ENCODE results near the gene GPATCH4. TPM values are rescaled to one million over a fixed set of nuclear protein-coding genes. Genes with fewer than 3 reads are reported as not detected.

Gene GPATCH4
- total RNA-seq, 1 experiment from 2014 or later, result 84.2 TPM

DNA sequence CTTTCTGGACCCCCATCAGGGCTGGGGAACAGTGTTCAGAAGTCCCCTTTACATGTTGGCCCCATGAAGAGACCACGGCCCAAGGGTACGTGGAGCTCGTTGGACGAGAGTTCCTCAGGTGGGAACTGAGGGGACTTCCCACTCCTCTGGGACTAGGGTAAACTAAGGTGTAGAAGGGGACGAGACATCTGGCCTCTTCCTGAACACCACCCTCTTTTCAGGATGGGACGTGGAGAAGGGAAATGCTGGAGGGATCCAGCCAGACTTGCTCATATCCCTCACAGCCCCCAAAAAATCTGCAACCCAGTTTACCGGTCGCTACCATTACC lies 7.7 kb downstream of the GPATCH4 start:
- Histone ChIP-seq H3K27ac (ENCODE audit: low read depth, low read length, poor library complexity, severe bottlenecking) (no peak overlapping the region), H3K27me3 (replicated peaks; ENCODE audit: insufficient read depth, low read depth, low read length, poor library complexity) (no peaks in the 10 kb centered on the region), H3K4me1 (ENCODE audit: insufficient read depth, low read length, poor library complexity, severe bottlenecking) (peaks cover 4% of the 10 kb centered on the region), H3K4me3 (ENCODE audit: low read depth, low read length, poor library complexity, severe bottlenecking) (no peak overlapping the region), H3K36me3 (ENCODE audit: insufficient read depth, low read length, poor library complexity, severe bottlenecking) (peaks cover 56% of the 10 kb centered on the region), H3K9me3 (ENCODE audit: low read depth, low read length, poor library complexity, severe bottlenecking) (no peaks in the 10 kb centered on the region)
- intact Hi-C loops (cut with micrococcal nuclease; ENCODE audit: unreplicated experiment), result no loop called here
- BruUV-seq (replicated peaks), result no TSS peak
- POLR2A ChIA-PET (ENCODE audit: low non-redundant PET), result no interaction called here
- no peak for DNase-seq (ENCODE audit: low spot score)
- CTCF ChIA-PET, result no interaction called here
- TF ChIP-seq, protein P1, sequence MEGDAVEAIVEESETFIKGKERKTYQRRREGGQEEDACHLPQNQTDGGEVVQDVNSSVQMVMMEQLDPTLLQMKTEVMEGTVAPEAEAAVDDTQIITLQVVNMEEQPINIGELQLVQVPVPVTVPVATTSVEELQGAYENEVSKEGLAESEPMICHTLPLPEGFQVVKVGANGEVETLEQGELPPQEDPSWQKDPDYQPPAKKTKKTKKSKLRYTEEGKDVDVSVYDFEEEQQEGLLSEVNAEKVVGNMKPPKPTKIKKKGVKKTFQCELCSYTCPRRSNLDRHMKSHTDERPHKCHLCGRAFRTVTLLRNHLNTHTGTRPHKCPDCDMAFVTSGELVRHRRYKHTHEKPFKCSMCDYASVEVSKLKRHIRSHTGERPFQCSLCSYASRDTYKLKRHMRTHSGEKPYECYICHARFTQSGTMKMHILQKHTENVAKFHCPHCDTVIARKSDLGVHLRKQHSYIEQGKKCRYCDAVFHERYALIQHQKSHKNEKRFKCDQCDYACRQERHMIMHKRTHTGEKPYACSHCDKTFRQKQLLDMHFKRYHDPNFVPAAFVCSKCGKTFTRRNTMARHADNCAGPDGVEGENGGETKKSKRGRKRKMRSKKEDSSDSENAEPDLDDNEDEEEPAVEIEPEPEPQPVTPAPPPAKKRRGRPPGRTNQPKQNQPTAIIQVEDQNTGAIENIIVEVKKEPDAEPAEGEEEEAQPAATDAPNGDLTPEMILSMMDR (conservative IDR thresholded peaks at IDR 0.05; ENCODE audit: low read depth, low read length), result no peak
- TF ChIP-seq EZH2 (IDR thresholded peaks at IDR 0.05; ENCODE audit: borderline replicate concordance, low read depth, low read length, poor library complexity, severe bottlenecking), result no peak

DNA sequence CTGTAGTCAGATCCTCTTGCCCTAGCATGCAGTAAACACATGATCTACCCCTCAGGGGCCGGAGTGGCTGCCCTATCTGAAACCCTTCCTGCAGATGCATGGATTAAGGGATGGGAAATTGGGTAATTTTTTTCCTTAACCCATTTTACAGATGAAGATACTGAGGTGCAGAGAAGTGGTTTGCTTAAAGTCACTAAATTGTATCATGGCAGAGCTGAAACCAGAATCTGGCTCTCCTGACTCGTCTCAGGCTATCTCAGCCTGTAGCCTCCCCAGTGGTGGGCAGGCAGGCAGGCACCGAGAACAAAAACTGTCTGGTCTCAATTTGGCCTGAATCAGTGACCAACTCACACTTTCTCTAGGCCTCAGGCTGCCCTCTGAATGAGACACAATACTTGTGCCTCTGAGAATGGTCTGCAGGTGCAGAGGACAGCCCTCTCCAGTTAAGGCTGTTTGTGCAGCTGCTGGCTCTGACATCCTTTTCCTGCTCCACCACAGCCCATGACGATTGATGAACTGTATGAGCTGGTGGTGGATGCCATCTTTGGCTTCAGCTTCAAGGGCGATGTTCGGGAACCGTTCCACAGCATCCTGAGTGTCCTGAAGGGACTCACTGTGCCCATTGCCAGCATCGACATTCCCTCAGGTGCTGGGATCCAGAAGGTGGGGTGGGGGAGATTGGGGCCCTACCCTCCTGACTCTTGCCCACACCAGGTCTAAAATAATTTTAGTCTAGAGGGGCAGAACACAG lies 8.2 kb downstream of the GPATCH4 start:
- Histone ChIP-seq H3K36me3 (ENCODE audit: insufficient read depth, low read length, poor library complexity, severe bottlenecking) (peaks cover 50% of the 10 kb centered on the region), H3K4me3 (ENCODE audit: low read depth, low read length, poor library complexity, severe bottlenecking) (peak overlapping the region; percentile 84), H3K9me3 (ENCODE audit: low read depth, low read length, poor library complexity, severe bottlenecking) (no peaks in the 10 kb centered on the region), H3K27ac (ENCODE audit: low read depth, low read length, poor library complexity, severe bottlenecking) (no peak overlapping the region), H3K27me3 (replicated peaks; ENCODE audit: insufficient read depth, low read depth, low read length, poor library complexity) (no peaks in the 10 kb centered on the region), H3K4me1 (ENCODE audit: insufficient read depth, low read length, poor library complexity, severe bottlenecking) (peaks cover 4% of the 10 kb centered on the region)
- intact Hi-C loops (cut with micrococcal nuclease; ENCODE audit: unreplicated experiment), result no loop called here
- BruUV-seq (replicated peaks), result no TSS peak
- no peak for TF ChIP-seq EZH2 (IDR thresholded peaks at IDR 0.05; ENCODE audit: borderline replicate concordance, low read depth, low read length, poor library complexity, severe bottlenecking)
- TF ChIP-seq, protein P1 (conservative IDR thresholded peaks at IDR 0.05; ENCODE audit: low read depth, low read length), result no peak
- ChIA-PET POLR2A (ENCODE audit: low non-redundant PET) (no interaction called here), CTCF (no interaction called here)
- no peak for DNase-seq (ENCODE audit: low spot score)

DNA sequence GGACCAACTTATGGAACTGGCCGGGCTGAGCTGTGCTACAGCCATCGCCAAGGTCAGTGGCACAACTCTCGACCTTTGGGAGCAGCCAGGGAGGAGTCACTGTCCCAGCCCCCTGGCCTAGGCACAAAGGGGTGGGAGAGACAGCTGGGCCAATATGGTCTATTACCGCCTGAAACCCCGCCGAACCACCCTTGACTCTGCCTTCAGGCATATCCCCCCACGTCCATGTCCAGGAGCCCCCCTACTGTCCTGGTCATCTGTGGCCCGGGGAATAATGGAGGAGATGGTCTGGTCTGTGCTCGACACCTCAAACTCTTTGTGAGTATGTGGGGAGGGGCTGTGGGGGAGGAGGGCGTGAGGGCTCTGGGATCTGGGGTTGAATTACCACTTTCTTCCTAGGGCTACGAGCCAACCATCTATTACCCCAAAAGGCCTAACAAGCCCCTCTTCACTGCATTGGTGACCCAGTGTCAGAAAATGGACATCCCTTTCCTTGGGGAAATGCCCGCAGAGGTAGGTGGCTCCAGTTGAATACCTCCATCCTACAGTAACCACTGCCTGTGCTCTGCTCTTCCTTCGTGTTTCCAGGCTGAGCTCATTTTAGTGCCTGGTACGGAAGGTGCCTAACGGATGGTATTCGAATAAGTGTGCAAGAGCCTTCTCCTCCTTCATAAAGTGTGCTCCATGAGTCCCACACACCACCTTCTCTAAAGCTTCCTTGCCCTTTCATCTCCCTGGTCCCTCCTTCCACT lies 8.9 kb downstream of the GPATCH4 start:
- H3K4me1 ChIP-seq (ENCODE audit: insufficient read depth, low read length, poor library complexity, severe bottlenecking), result peaks cover 4% of the 10 kb centered on the region
- ChIA-PET POLR2A (ENCODE audit: low non-redundant PET) (no interaction called here), CTCF (interaction anchor here (0.6 to 1.7 kb wide), 3 partner anchors 9 to 210 kb away, joined by 4 to 9 read pairs (median 4); partner anchors contain the start of gene GPATCH4)
- peaks cover 43% of the 10 kb centered on the region for H3K36me3 ChIP-seq (ENCODE audit: insufficient read depth, low read length, poor library complexity, severe bottlenecking)
- TF ChIP-seq, protein P1 (conservative IDR thresholded peaks at IDR 0.05; ENCODE audit: low read depth, low read length), result no peak
- no peak for TF ChIP-seq EZH2 (IDR thresholded peaks at IDR 0.05; ENCODE audit: borderline replicate concordance, low read depth, low read length, poor library complexity, severe bottlenecking)
- no TSS peak for BruUV-seq (replicated peaks)
- H3K9me3 ChIP-seq (ENCODE audit: low read depth, low read length, poor library complexity, severe bottlenecking), result no peaks in the 10 kb centered on the region
- peak; percentile 21 for DNase-seq (ENCODE audit: low spot score)
- no peaks in the 10 kb centered on the region for H3K27me3 ChIP-seq (replicated peaks; ENCODE audit: insufficient read depth, low read depth, low read length, poor library complexity)
- peak overlapping the region; percentile 88 for H3K27ac ChIP-seq (ENCODE audit: low read depth, low read length, poor library complexity, severe bottlenecking)
- H3K4me3 ChIP-seq (ENCODE audit: low read depth, low read length, poor library complexity, severe bottlenecking), result peak overlapping the region; percentile 84
- intact Hi-C loops (cut with micrococcal nuclease; ENCODE audit: unreplicated experiment), result no loop called here

Measured in A673 (cell line).